Measurements from ENCODE around the gene PAK6.

- TF ChIP-seq CTCF (optimal IDR thresholded peaks at IDR 0.05 in 1 of 3, IDR thresholded peaks at IDR 0.05 in 1 of 3, conservative IDR thresholded peaks at IDR 0.05 in 1 of 3; ENCODE audit: extremely low read depth in 1 of 3, insufficient read depth in 2 of 3, low read length in 3 of 3) (no peak), EZH2 (IDR thresholded peaks at IDR 0.05; ENCODE audit: low read length) (no peak)
Observed at GRCh38 chr15:40233727-40234577, 4.9 kb upstream of the PAK6 start.

Measured in keratinocyte (primary cell).